HG02970 (cell line): Measurements from ENCODE around the gene ATF5.

Experiments
- ATAC-seq: cut with Tn5 transposase; IDR thresholded peaks from one replicate; pipeline ENCODE4 v1.9.1; 2021; ENCODE audit warnings: mild to moderate bottlenecking, moderate library complexity, moderate number of reproducible peaks; ENCODE audit not compliant: unreplicated experiment, low FRiP score

Gene ATF5

GRCh38 chr19:49894011-49894664, 34.9 kb upstream of the ATF5 start:
- no peak for ATAC-seq

- ATAC-seq = no peak
Measured at GRCh38 chr19:49894879-49895565, 34.0 kb upstream of the ATF5 start.

GRCh38 chr19:49895566-49896297, 33.3 kb upstream of the ATF5 start:
- ATAC-seq = no peak

- peak; percentile 34 for ATAC-seq
Measured at GRCh38 chr19:49896863-49897621, 32.0 kb upstream of the ATF5 start, which contains the start of gene IL4I1. TSS of gene IL4I1 (minus strand) at chr19:49896887. CDS start at chr19:49896160, 727 bp downstream.

GRCh38 chr19:49904136-49904535, 24.9 kb upstream of the ATF5 start:
- ATAC-seq = no peak

GRCh38 chr19:49906879-49907564, 22.0 kb upstream of the ATF5 start:
- ATAC-seq = no peak

- ATAC-seq = no peak
Measured at GRCh38 chr19:49907745-49908446, 21.1 kb upstream of the ATF5 start.

GRCh38 chr19:49908480-49909420, 20.3 kb upstream of the ATF5 start:
- ATAC-seq = no peak

- ATAC-seq = no peak
Measured at GRCh38 chr19:49910179-49910578, 18.8 kb upstream of the ATF5 start.

- ATAC-seq = no peak
Measured at GRCh38 chr19:49911381-49912145, 17.4 kb upstream of the ATF5 start.

- ATAC-seq = no peak
Measured at GRCh38 chr19:49912965-49913685, 15.9 kb upstream of the ATF5 start.

GRCh38 chr19:49913720-49914119, 15.3 kb upstream of the ATF5 start:
- no peak for ATAC-seq

GRCh38 chr19:49915271-49915670, 13.7 kb upstream of the ATF5 start:
- ATAC-seq = no peak

- no peak for ATAC-seq
Measured at GRCh38 chr19:49916839-49917733, 11.9 kb upstream of the ATF5 start.

- no peak for ATAC-seq
Measured at GRCh38 chr19:49918089-49918488, 10.9 kb upstream of the ATF5 start.
